IPS DF 19.7 (cell line): ENCODE results near the gene PDE4D.
"Not testable (repeated sequence)": the region's sequence is repeated elsewhere in the genome, so short reads cannot be mapped to it uniquely, and the experiment has no call there.

ENCODE experiments used
- DNase-seq: peaks from one replicate; pipeline ENCODE4 v3.0.0-alpha.2; 2013; ENCODE audit warnings: low read depth, low spot score

PDE4D gene

DNA sequence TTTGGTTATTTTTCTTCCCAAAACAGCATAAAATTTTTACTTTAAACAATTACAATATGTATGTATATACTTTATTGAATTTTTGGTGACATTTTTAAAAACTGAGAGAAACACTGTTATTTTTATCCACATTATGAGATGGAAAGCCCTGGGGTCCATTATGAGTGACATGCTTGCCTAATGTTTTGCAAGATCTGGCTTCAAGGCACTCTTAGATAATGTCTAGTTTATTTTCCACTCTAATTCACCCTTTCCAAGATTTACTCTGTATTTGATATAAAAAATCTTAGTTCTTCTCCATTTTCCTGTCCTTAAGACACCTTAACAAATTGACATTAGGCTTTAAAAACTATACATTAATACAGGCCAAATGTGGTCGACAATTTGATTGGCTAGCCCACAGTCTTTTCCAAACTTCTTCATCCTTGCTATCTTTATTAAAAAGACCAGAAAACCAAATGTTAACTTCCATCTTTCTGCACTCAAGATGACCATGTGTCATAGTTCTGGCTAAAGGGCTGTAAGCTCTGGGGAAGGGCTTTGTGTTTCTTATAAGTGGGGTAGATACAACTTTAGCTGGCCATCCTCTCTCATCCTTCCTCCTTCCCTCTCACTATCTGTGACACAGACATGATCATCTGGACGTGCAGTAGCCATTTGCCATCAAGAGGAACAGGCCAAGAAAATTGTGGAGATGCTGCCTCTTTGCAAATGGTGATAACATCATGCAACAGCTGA is 561.1 kb downstream of the PDE4D start:
- DNase-seq, result no peak

DNA sequence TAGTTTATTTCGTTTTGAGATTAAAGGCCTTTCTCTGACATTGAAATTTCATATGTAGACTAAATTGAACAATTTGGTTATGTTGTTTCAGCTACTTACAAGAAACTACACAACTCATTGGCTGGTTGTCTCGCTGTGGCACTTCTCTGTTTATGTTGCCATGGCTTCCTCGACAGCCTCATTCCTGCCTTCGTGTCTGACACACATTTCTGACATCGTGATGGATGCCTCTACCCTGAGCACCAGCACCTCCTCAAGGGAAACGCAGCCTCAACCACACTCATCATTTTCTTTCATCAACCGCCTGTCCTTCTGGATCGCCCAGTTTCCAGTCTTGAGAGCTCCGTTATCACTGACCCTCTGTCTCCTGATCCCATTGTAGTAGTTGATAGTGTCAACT is 562.8 kb downstream of the PDE4D start:
- no peak for DNase-seq

DNA sequence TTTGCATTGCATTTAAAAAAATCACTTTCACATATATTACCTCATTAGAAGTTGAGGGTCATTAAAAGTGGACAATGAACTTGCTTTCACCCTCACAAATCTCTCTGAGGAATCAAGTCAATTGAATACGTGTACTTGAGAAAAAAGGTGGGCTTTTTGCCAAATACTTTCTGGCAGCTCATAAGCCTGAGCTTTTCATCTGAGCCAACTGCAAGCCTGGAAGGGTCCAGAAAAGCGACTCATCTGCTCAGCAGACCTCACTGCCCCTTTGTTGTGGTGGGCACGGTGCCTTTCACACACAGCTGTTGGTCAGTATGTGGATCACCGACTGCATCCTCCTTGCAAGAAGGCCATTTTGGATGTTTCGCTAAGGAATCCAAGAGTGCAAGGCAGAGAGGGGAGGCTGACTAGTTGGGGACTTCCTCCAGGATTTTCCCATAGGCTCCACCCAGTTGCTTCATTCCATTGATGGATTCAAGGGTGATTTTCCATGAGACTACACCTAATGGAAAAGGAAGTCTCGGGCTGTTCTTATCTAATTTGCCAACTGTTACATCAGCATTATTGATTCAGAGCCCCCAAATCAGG is 564.7 kb downstream of the PDE4D start:
- DNase-seq, result no peak

DNA sequence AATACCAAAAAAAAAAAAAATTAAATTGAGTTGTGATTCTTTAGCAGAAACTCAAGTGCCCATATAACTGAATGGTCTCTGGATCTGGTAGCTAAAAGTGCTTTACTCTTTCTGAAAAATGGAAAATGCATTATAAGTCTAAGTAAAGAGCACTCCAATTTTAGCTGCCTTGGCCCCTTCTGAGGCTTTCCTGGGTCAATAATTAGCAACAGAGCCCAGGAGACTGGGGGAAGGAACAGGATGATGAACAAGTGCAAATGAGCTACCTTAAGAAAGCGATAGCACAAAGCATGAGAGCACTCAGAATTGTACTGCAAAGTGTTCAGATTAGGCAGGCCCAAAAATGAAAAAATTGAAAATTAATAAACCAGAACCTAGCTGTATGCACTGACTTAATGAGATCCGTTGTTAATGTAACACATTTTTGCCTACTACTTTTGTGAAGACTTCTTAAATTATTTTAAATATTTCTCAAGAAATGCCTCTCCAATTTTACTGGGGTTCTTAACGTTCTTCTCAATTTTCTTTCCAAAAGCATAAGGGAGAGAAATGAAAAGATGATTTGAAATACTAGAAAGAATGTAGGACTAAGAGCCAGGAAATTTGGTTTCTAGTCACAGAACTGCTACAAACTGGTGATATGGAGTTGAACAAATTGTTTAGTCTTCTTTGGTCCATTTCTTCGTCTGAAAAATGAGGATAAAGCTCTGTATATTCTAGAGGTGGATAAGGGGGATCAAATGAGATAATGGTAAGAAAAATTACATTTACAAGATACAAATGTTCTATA is 566.1 kb downstream of the PDE4D start:
- no peak for DNase-seq

DNA sequence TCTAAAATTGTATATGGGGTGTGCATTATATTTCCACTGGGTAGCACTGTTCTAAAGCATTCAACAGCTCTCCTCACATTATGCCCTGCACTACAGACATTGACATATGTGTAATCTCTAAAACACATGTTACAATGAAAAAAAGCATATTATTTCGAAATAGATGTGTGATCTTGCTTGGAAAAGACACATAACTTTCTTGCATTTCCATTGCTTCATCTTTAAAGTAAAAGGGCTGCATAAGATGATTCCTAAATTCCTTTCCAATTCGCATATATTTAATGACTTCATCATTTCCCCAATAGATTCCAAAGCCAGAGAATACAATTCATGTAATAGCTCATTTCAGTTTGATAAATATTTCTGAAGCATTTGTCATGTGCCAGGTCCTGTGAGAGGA is 566.9 kb downstream of the PDE4D start:
- DNase-seq, result no peak

DNA sequence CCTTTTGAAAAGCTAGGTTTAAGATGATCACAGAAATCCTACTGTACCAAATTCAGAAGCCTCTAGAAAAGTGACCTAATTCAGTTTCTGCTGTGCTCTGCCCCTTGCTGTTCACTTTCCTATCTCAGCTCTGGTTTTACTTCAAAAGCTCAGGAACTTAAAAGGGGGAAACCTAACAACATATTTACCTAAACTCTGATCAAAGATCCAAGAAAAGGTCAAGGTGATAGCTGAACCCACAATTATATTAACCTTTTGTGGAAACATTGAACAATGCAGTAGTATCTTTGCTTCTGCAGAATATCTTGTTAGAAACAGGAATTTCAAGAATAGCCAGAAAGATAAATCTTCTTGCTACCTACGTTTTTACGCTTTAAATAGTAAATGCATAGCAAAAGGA is 568.5 kb downstream of the PDE4D start:
- DNase-seq, result no peak

DNA sequence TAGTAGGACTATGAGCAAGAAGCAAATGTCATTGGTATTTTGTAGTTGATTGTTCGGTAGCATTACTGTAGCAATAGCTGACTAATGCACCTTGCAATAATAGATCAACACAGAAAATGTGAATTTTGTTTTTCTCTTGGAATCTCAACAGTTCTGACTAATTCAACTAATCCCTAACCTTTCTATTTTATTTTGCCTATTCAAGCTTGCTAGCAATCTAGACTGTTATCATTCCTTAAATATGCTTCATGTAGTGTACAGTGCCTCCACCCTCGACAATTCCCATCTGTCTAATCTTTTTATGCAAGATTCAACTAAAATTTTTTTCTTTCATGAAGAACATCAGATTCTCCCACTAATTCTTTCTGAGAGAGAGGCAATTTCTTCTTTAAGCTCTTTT is 570.6 kb downstream of the PDE4D start:
- no peak for DNase-seq

DNA sequence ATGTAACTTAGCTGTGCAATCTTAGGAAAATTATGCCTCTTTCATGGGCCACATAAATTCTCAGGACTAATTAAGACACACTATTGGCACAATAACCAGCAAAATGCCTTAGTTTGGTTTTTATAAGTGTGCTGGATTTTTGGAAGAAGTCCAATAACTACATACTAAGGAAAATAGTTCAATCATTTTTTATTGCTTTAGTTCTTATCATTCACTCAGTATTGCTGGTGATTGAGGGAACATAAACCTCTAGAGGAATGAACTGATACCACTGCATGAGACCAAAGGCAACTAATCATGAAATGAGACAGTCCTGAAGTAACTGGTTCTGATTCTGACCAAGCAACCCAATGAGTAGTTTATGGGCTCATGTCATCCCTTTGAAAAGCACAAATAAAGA is 571.5 kb downstream of the PDE4D start:
- DNase-seq, result no peak

DNA sequence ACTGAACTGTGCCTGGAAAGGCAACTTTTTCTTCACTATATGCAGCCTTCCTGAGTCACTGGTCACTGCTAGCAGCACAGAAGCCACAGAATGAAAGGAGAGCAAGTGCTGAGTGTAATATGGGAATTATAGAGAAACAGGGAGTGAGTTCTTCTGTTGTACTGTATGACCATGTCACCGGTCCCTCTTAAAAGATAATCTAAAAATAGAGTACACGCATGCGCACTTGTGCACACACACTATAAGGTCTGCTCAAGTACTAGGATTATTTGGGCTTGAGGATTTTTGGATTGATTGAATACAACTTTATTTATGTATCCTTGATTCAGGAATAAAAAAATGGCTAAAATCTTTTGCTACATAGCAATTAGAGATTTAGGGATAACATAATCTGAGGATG is 571.9 kb downstream of the PDE4D start:
- DNase-seq, result no peak

DNA sequence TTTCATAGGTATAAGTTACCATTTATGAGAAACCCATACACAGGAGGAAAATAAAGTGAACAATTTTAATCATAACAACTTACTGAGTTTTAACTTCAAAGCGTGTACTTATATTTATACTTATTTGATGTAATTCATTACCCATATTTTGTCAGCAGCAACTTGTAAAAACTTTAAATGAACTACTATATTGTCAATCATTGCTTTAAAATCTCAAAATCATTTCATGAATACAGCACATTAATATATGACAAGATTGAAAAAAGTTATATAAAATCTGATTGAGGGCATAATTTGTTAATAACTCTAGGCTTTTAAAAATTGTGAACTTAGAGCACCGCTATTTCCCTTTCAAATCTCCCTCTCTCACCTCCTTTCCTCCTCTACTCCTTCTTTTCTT is 573.1 kb downstream of the PDE4D start:
- no peak for DNase-seq

DNA sequence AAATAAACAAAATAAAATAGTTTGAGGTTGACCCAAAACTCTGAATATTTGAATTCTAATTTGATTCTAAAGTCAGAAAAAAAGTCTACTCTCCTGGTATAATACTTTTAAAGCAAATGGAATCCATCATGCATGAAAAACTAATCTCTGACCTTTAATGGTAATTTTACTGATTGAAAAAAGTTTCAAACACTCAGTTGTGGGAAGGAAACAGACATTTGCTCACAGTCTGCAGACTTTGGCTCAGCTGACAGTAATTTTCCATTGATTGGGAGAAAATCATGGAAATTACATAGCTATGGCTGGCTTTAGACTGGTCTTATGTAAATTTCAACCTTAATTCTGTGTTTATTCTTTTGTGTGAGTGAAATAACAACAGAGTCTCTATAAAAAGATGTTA is 574.3 kb downstream of the PDE4D start:
- DNase-seq, result no peak

DNA sequence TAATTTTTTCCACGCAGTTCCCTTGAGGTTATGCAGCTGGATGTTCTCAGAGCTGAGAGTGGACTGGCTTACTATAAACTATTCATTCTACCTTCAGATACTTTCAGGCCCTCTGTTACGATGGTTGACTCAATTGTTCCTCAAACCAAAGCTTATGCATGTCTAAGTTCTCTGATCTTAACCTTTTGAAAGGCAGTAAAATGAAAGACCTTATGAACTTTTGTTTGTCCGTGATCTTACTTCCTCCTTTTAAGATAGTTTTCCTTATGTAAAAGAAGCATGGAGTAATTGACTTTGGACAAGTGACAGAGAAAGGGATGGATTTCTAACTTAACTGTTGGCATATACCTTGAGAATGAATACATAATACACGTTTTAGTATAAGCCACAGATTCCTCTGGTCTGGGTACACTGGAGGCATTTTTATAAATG is 575.7 kb downstream of the PDE4D start:
- DNase-seq, result no peak

DNA sequence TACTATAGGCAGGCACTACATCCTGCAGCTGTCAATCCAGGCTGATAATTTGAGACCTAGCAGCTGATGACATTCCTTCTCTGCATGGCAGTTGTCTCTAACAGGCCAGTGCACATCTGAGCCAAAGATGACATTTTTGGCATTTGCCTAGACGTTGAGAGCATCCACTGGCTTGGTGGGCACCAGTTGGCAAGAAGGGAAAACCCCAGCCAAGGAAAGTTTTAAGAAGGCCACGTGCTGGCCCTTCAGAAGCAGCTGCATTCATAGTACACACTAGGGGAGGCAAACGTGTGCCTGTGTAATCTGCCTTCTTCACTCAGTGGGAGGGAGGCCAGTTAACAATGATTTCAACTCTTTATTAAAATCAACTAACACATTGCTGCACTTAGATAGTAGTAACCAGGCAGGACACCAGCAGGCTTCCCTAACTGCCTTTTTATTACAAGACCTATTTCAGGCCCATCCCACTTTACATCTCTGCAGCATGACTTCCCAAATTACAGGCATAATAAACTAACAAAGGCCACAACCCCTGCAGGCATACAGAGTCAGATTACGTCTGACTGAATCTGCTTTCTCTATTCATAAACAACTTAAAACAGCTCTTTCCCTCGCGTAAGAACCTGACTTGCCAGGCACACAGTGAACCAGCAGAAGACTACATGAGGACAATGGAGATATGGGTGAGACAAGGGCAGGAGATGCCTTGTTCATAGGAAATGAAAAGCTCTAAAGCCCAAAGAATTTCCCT is 576.3 kb downstream of the PDE4D start:
- DNase-seq, result no peak

DNA sequence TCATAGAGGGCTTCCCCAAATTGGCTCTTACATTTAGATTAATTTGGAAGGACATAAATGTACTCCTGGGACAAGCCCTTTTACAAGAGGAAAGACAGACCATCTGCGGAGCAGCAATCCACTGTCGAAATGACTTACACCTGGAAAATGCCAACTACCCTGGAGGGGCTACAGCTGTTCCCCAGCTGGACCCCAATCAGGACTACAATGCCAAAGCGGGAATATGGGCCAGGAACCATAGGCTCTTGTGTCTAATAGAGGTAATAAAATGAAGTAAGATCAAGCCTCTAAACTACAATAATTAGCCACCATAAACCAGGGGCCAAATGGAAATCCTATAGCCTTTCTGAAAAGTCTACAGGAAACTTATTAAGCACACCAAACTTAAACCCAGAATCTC is 581.3 kb downstream of the PDE4D start:
- no peak for DNase-seq

DNA sequence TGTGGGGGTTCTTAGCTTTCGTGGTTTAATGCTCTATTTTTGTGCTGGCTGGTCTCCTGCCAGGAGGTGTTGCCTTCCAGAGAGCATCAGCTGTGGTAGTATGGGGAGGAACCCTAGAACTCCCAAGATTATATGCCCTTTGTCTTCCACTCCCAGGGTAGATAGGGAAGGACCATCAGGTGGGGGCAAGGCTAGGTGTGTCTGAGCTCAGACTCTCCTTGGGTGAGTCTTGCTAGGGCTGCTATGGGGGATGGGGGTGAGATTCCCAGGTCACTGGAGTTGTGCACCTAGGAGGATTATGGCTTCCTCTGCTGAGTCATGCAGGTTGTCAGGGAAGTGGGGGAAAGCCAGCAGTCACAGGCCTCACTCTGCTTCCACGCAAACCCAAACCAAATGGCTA is 584.8 kb downstream of the PDE4D start:
- not testable (repeated sequence) for DNase-seq

DNA sequence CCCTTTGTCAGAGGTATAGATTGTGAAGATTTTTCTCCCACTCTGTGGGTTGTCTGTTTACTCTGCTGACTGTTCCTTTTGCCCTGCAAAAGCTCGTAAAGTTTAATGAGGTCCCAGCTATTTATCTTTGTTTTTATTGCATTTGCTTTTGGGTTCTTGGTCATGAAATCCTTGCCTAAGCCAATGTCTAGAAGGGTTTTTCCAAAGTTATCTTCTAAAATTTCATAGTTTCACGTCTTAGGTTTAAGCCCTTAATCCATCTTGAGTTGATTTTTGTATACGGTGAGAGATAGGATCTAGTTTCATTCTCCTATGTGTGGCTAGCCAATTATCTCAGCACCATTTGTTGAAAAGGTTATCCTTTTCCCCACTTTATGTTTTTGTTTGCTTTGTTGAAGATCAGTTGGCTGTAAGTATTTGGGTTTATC is 590.2 kb downstream of the PDE4D start:
- DNase-seq, result not testable (repeated sequence)

DNA sequence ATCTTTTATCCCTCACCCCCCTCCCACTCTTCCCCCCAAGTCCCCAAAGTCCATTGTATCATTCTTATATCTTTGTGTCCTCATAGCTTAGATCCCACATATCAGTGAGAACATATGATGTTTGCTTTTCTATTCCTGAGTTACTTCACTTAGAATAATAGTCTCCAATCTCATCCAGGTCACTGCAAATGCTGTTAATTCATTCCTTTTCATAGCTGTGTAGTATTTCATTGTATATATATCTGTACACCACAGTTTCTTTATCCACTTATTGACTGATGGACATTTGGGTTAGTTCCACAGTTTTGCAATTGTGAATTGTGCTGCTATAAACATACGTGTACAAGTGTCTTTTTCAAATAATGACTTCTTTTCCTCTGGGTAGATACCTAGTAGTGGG is 591.0 kb downstream of the PDE4D start:
- DNase-seq, result not testable (repeated sequence)

DNA sequence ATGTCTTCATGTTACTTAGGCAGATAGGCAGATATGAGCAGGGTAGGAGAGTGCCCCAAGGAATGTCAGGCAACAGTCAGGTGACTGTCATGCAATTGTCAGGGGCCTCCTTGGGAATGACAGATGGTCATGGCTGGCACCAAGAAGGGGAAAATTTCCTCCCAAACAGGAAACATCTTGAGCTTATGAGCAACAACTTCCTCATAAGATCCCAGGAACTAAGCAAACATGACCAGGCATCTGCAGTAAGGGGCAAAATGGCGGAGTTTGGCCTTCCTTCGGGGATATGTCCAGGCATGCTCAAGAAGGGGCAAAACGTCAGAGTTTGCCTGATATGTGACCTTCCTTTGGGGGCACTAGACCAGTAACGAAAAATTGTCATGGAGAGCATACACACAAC is 591.8 kb downstream of the PDE4D start:
- DNase-seq, result no peak

DNA sequence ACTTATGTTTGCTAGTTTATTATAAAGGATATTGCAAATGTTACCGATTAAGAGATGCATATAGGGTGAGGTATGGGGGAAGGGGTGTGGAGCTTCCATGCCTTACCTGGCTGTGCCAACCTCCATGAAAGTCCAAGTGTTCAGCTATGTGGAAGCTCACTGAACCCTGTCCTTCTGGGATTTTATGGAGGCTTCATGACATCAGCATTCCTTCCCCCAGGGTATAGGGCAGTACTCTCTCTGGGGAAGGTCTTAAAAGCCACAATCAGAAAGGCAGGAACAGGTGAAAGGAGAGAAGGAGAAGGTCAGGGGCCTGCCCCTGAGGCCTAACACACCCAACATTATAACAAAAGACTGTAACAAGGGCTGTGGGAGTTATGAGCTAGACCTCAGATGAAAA is 592.6 kb downstream of the PDE4D start:
- no peak for DNase-seq

DNA sequence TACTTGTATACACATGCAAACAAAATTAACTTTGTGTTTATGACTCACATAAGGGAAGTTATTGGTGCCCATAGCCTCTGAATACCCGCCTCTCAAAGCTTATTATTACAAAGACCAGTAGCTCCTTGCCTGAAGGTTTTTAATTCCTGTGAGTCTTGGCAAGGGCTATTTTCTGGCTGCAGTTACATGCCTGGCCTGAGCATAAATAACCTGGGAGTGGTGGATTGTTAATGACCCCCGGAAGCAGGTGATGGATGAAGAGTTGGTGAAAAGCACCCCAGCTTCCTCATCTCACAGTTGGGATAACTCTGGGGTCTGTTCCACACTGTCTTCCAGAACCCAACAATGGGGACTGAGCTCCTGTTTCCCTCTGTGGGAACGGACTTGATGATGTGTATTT is 594.5 kb downstream of the PDE4D start:
- no peak for DNase-seq

DNA sequence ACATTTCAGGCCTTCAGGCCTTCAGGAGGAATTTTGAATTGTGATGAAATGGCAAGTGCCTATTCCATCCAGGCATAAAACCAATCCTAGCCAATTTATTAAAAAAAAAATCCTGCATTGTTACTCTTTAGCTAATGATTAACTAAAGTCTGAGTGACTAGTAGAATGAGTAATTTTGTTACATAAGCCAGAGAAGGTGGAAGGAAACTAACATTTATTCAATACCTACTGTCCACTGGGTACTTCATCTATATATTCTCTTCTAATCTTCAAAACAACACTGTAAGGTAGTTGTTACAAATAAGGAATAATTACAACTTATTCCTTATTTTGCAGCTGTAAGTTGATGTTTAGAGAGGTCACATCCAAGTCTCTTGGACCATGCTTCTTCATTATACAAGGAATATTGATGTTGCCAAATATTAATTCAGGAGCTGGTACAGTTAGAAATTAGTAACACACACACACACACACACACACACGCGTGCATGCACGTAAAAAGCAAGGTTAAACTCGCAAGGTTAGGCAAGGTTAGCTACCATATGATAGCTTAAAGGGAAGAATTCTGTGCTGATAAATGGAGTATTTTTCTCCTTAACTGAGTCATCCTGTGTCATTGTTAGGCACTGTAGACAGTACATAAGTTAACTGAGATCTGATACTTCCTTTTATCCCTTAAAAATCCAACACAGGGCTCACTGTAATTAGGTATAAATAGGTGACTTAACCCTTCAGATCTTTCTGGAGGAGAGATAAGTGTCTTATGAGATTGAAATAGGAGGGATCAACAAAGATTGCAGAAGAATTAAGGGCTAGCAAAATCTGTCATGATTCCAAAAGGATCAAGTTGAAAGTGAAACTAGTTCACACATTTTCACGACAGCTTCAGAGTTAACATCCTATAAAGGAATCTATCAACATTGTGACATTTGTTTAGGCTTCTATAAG is 596.9 kb downstream of the PDE4D start:
- no peak for DNase-seq
